Astrocyte (in vitro differentiated cells and primary cell): Measurements from ENCODE around the gene CAMK2D.

Experiments
- CTCF ChIP-seq: IDR thresholded peaks from 2 replicates; pipeline ENCODE4 v1.5.1; 2011; ENCODE audit warnings: low read depth, mild to moderate bottlenecking, inconsistent platforms, low read length, moderate library complexity; ENCODE audit not compliant: insufficient read depth
- EZH2 ChIP-seq: IDR thresholded peaks from 2 replicates; pipeline ENCODE4 v1.6.1; 2012; ENCODE audit warnings: mild to moderate bottlenecking, low read length, inconsistent platforms; ENCODE audit not compliant: insufficient read depth

GRCh38 chr4:113593400-113594230, 167.9 kb downstream of the CAMK2D start:
- TF ChIP-seq CTCF = no peak
- TF ChIP-seq EZH2 = no peak
